ENCODE data around the gene NRIP1.

Gene NRIP1

GRCh38 chr21:15065392-15066122 lies 757 bp upstream of the NRIP1 start:
- peak; percentile 95 for DNase-seq

GRCh38 chr21:15063814-15064575 lies 805 bp downstream of the NRIP1 start:
- DNase-seq = peak; percentile 72

DNA sequence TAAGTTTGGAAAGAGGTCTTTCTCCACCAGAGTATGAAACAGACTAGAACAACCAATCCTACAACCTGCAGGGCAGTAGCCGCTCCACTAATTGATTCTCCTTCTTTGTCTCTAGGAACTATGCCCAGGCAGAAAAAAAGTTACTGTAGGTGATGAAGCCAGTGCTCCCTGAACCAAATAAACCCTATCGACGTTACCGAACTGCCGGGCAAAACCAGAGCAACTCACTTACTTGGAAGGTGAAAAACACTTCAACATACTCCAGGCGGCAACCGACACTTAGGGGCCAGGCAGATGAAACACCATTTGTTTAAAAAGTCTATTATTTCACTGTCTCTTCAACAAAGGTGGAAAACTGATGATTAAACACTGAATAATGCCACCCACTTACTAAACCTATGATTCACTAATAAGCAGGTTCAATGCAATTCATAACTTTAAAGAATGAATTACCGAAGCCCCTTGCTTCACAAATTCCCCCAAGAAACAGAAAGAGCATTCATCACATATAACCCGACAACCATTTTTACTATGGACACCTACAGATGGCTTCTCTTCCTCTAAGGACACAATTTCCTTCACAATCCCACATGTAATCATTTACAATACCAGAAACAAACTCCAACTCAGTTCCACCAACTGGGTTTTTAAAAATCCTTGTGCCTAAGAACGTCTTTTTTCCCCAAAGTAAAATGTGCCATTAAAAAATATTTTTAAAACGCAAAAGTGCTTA lies 1.6 kb downstream of the NRIP1 start:
- peak; percentile 62 for DNase-seq

DNA sequence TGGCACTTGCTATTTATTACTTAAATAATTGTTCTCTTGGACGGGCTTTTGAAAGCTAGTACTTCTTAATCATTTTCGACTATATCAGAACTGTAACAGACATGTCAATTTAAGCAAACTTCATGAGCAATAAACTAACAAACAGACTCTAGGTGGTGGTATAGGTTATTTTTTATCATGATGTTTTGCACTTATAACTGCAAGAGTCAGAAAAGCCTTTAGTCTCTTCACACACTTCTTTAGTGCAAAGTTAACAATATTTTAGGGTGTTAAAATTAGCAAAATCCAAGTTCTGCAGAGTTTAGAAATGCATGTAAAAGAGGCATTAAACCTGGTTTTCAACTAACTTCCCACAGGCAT lies 2.2 kb downstream of the NRIP1 start:
- peak; percentile 45 for DNase-seq

DNA sequence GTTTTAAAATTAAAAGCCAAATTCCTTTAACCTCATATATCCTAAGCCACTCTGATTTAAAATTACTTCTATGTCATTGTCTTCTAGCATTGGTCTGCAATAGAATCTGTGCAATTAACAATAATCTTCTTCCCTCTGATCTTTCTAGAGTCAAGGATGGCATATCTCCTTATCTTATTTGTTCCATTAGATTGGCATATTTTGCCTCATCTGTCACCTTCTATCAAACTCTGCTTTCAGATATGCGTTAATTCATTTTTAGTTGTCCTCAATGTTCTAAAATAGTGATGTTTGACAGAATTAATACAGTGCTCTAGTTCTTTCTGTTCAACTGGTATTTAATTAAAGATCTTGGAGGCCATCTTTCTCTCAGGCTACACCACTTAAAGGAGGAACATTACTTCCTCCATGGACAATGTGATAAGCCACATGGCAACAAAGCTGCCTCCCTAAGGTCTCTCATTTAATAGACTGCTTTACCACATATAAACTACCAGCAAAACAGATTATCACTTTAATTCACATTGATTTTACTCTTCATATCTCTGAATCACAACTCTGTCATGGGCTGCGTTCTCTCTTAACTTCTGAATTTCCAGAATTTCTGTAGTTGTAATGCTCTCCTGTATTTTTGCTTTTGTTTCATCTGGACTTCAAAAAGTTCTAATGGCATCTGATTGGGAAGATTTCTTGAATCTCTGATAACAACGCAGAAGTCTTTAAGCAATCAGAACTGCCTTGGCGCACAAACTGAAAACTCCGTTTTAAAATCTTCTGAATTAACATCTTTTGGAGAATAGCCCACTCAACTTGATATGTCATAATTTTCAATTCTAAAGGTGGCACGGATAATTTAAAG lies 2.8 kb downstream of the NRIP1 start:
- peak; percentile 57 for DNase-seq

- no peak for DNase-seq
These were observed 3.5 kb downstream of the NRIP1 start for GRCh38 chr21:15061279-15061678.

- DNase-seq = peak; percentile 38
These were observed 4.1 kb downstream of the NRIP1 start for GRCh38 chr21:15060543-15061175.

- no peak for DNase-seq
These were observed 5.4 kb downstream of the NRIP1 start for GRCh38 chr21:15059397-15059796.

DNA sequence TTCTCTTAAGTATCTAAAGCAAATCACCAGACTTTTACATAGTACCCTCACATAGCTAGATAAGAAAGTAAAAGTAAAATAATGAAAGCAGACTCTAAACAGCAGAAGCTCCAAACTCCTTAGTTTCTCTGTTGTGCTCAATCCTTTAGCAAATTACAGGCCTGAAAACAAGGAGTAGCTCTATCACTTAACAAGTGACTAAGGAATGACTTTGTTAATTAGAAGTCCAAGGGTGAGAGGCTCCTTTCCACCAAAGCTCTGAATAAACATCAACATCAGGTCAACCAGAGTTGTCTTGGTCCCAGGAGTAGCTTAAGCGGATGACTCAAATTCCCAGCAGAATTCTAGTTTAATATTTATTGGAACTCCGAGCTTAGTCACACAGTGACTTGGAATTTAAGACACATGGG lies 5.9 kb downstream of the NRIP1 start:
- peak; percentile 70 for DNase-seq

- DNase-seq = peak; percentile 63
These were observed 7.5 kb downstream of the NRIP1 start for GRCh38 chr21:15057285-15057684.

GRCh38 chr21:15054606-15055239 lies 10.1 kb downstream of the NRIP1 start:
- DNase-seq = peak; percentile 30

DNA sequence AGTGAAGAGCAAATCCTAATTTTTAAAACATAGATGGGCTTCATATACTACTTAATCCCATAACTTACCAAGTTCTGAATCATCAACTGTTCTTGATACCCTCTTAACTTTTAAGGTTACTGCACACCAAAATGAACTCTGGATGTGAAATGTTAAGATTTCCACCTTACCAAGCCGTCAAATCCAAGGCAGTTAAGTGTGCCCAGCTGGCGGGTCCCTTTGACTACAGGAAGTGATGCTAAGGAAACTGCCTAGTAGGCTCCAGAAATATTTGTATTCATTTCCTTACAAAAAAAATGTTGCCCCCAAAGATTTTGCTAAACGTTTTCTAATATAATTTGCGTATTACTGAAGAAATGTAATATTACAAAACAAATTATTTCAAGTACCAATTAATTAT lies 10.7 kb downstream of the NRIP1 start:
- DNase-seq = peak; percentile 33

GRCh38 chr21:15053500-15053899 lies 11.3 kb downstream of the NRIP1 start:
- no peak for DNase-seq

DNA sequence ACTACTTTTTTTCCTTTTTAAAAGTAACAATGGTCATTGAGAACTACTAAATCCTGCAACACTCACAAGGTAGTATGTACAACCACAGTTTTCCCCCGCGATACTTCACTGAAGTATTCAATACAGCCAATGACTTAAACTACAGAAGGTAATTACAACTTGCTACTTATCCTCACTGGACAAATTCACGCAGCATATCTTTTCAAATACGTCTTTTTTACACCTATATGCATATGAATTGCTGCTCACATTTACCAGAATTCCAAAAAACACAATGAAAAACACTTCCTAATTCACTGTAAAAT lies 12.4 kb downstream of the NRIP1 start:
- peak; percentile 66 for DNase-seq

- DNase-seq = peak; percentile 92
These were observed 12.9 kb downstream of the NRIP1 start for GRCh38 chr21:15051644-15052458.

DNA sequence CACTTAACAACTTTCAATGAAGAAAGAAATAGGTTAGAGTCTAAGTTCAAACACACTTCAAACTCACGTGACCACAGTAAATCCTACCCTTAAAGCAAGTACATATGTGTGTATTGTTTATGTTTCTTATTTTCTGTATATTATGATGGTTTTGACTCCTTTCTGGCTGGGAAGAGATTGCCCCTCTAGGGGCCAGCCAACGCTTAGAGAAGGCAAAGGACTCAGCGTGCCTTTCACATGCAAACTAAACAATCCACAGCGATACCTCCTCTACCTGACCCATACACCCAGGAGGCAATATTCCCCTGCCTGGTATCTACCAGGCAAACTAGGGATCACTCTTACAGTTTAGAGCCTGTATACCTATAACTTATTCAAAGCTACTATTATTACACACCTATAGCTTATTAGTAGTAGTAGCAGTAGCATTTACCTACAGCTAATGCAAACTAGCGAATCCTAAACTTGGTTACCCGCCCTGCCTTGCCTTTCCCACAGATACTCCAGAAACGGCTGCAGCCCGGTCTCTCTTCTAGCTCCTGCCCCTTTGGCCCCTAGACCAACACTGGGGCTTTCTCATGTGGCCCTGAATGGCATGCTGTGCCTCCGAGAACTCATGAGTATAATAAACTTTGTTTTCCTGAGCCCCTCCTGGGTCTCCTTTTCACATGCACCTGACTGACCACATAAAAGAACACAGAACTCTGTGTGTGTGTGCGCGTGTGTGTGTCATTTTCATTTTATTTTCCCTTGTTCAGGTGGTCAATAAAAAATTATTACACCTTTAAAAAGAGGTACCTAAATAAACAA lies 14.0 kb downstream of the NRIP1 start:
- DNase-seq = no peak

DNA sequence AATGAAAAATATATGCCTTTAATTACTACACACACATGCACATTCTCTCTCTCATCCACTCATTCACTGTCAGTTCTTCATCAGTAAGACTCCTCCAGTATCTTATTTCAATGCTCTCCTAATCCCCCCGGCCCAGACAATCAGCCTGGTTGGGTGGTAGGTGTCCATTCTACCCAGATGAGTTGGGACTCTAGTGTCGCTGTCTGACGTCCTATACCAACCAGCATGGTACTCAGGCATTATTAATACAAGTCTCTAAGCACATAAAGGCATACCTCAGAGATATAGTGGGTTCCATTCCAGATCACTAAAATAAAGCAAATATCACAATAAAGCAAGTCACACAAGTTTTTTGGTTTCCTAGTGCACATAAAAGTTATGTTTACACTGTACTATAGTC lies 19.8 kb downstream of the NRIP1 start:
- DNase-seq = no peak

DNA sequence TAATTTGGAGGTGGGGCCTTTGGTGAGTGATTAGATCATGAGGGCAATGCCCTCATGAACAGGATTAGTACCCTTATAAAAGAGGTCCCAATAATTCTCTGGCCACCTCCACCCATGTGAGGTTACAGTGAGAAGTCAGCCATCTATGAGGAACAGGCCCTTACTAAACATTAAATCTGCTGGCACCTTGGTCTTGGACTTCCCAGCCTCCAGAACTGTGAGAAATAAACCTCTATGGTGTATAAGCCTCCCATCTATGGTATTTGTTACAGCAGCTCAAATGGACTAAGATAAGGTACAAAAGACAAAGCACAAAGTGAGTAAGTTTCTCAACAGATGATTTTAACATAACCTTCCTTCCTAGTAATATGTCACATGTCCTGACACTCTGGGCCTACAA lies 22.3 kb downstream of the NRIP1 start:
- DNase-seq = no peak

DNA sequence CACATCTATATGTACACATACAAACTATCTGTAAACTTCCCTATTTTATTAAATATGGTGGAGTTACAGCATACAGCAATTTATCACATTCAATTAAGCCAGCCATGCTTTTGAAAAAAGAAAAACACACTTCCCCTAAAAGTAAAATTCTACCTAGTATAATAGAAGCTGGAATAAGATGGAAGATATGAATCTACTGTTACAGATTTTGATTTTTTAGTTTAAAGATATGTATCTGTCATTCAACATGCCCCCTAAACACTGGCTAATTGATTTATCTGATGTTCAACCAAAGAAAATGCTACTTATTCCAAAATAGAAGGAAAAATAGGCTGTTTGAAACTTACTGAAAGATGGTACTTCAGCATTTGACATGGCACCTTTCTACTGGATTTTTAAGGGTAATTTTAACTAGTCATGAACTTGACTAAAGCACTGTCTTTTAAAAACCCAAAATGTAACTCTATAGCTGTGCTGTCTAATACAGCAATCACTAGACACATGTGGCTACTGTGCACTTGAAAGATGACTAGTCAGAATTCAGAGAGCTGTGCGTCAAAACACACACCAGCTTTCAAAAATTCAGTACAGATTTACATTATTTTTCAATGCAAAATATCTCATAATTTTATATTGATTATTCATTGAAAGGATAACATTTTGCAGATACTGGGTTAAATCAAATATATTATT lies 25.0 kb downstream of the NRIP1 start:
- no peak for DNase-seq

- DNase-seq = no peak
These were observed 26.9 kb downstream of the NRIP1 start for GRCh38 chr21:15037900-15038293.
